Muscle of back (tissue), 13 donors: ENCODE data around the gene NUDT13. TPM values are rescaled to one million over a fixed set of nuclear protein-coding genes. Genes with fewer than 3 reads are reported as not detected.
A peak's percentile ranks its signal among the peaks of the same experiment; 100 is the strongest.

Experiments
- DNase-seq, 3 donors: peaks; one replicate each; pipeline versions ENCODE4 v3.0.0 to v3.0.0-alpha.2; 2013
- long read RNA-seq, 9 donors: transcript quantifications; one replicate each; lab custom pipeline, GENCODE V29; 2026
- polyA plus RNA-seq, 10 donors: library from polyadenylated mRNA; unstranded; fragments of 120-200 nt; gene quantifications; one replicate each; pipeline ENCODE4 v1.2.1, GENCODE V29; 2013; ENCODE audit not compliant: insufficient read length in 10 of 10

Gene NUDT13
- polyA plus RNA-seq = 1 to 10 TPM; 2.1 to 5.3 (median 2.9) TPM
- long read RNA-seq, donor 1 = 0 reads
- long read RNA-seq, donor 2, partial matches to known transcripts = 0 of 1 reads
- long read RNA-seq, donor 2, other reads (novel, unspliced or antisense) = 0 of 1 reads
- long read RNA-seq, donor 3 = 0 reads
- long read RNA-seq, donor 4 = 0 reads
- long read RNA-seq, donor 5 = 0 reads
- long read RNA-seq, donor 6, partial matches to known transcripts = 0 of 1 reads
- long read RNA-seq, donor 6, other reads (novel, unspliced or antisense) = 0 of 1 reads
- long read RNA-seq, donor 7 = 0 reads
- long read RNA-seq, donor 8 = 0 reads
- long read RNA-seq, donor 9 = 0 reads

DNA sequence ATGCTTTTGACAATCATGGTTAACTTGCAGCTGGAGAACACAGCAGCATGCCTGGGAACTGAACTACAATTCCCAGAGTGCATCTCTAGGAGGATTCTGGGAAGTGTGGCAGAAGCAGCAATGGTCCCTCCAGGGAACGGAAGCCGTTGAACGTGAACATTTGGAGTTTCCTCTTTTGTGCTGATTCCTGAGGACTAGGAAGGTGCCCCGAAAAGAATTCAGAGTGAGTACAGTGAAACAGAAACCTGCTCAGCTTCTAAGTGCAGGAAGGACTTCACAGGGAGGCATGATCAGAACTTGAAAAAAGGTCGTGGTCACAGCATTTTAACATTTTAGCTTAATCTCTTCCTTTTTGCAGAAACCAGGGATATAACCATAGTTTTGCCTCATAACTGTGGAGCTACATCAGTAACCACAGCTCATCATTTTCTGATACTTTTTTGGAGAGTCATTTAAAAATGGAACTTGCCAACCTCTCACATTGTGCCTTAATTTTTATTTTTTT is at the start of gene NUDT13:
Gene NUDT13 (plus strand): TSS at position 111 of the 505 bp plus-strand sequence. CDS start 3,911 bp downstream, outside the sequence.
- peak; percentile 86 to 95 (median 87) for DNase-seq

DNA sequence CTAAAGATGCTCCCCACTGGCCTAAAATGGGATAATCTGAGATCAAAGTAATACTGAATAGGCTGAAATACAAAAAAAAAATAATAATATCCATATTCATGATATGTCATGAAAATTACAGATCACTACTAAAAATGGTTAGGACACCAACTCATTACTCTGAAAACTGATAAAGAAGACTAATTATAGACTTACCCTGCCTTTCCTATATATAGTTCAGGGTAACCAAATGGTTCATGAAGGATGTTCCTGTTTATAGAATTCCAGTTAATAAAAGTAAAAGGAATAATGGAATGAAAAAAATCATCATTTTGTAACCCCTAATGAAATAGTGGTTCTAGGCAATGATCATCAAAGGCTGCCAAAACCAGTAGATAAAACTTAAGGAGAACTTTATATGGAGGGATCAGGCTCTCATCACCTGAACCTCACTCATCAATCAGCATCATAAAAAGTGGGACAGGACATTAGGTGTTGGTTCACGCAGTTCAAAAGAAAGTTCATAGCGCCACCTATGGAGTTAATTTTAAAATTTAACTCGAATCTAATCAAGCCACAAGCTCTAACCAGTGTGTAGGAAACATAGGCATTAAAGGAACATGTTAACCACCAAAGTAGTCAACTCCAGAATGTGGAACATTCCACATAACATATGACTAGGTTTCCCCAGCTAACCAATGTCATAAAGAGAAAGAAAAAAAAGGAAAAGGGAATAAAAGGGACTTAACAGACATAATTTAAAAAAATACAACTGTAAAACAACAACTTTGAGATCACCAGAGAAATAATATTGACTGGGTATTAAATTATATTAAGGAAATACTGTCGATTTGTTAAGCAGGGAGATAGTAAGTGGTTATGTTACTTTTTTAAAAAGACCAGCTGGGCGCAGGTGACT is 49.3 kb upstream of the NUDT13 start:
- no peak for DNase-seq

DNA sequence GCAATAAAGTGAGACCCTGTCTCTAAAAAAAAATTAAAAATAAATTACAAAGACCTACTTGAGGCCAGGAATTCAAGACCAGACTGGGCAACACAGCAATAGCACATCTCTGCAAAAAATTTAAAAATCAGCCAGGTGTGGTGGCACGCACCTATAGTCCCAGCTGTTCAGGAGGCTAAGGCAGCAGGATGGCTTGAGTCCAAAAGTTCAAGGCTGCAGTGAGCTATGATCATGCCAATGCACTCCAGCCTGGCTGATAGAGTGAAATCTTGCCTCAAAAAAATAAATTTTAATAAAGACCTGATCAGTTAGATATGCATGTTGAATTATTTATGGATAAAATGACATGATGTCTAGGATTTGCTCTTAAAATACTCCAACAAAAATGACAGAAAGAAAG is 48.5 kb upstream of the NUDT13 start:
- no peak for DNase-seq

DNA sequence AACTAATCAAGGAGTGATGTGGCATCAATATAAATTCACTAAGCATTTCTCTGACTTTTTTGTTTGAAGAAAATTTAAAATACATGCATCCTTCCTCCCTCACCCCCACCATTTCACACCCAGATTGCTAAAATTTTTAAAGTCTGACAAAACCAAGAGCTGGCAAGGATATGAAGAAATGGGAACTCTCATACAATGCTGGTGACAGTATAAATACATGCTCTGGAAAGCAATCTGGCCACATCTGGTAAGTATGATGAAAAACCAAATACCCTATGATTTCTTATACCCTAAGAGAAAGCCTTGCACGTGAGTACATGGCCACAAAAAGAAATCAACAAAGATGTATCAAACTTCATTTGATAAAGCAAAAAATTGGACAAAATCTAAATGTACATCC is 44.8 kb upstream of the NUDT13 start:
- no peak for DNase-seq

DNA sequence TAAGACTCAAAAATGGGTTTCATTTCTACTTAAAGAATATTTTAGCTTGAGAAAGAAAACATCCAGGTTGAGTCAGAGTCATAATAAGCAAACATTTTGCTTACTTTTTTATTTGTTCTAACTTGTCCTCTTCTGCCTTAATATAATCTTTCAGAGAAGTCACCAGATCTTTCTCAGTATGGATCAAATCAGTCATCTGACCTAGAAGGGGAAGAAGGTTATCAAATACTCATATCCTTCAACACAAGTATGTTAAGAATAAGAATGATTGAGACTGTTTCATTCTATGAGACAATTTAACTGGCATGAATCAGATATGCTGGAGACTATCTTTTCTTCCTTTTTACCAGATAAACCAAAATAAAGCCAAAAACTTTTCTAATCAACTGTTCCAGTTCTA is 36.6 kb upstream of the NUDT13 start:
- DNase-seq = no peak

DNA sequence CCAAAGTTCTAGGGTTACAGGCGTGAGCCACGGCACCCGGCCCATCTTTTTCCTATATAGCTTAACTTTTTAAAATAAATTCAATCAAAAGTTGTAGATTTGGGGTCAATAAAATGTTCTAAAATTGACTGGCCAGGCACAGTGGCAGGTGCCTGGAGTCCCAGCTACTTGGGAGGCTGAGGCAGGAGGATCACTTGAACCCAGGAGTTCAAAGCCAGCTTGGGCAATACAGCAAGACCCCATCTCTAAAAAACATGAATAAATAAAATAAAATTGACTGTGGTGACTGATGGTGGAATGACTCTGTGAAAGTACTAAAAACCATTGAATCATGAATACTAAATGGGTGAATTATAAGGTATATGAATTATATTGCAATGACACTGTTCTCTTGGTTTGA is 34.4 kb upstream of the NUDT13 start:
- no peak for DNase-seq

DNA sequence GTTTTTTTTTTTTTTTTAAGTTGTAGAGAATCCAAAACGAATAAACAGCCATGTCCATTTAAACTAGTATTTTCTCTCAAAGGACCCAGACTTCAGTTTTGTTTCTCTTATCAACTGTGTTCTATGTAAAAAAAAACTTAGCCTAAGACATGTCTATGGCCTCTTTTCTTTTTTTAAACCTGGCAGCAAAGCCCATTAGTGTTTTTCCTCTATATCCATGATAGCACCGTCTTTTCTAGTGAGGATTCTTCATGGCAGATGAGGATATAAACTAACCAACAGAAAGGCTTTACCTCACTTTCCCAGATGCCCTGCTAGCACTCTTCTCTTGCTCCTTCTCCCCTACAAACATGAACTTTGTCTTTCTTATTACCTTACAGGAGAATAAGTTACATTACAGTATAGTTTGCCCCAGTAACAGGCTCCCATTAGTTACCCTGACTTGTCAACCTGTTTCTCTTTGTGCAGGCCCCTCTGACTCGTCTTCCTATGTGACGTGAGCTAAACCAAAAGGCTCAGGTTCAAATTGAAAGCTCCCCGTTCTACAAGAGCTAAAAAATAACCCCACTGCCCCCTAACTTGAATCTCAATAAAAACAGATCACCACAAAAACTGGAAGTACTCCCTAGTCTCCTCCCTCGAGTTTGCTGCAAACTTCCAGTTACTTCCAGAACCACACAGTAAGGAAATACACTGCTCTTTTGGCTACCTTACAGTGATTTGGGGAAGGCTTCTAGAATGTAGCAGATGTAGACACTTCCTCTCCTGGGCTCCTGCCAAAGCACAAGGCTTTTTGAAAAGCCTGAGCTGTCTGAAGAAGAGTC is 33.7 kb upstream of the NUDT13 start:
- peak; percentile 88 to 94 (median 89) for DNase-seq

DNA sequence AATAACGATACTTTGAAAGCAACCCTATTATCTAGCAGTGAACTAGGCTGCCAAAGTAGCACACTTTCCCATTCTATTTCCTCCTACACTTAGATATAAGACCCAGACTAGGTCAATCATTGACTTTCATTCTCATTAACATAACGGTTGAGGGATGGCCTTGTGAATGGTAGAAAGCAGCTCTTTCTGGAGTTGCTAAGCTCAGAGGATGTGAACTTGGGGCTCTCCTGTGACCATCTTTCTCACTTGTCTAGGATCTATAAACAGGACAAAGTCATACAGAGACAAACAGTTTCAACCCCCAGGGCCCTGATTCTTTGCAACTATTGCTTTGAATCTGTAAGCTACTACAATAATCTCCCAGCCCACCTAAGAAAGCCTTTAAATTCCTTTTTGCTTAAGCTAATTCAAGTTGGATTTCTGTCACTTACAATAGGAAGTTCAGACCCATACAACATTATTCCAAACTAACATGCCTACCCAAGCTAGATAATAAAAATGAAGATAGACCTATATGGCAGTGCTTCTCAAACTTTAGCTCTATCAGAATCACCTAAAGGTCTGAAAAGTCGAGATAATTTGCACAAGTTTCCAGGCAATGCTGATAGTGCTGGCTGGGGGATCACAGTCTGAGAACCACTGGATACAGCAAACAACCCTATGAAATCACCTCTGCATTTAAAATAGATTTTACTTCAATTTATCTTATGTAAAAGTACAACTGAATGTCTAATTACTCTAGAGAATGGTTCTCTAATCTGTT is 30.3 kb upstream of the NUDT13 start:
- no peak for DNase-seq

DNA sequence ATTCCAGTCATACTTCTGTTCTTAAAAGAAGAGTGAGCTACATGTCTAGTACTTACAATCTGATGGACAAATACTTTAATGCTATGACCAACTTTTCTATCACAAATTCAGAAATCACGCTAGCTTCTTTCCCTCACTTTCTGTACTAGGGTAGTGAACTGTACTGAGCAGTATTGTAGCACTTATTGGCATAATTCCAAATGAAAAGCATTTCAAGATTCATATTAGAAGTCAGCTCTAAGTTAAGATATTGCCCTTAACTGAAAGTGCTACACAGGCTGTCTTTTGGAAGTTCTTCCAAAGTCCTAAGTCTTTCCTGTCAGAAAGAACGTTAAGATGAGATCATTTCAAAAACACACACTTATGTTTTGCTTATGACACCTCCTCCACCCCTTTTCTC is 27.0 kb upstream of the NUDT13 start:
- DNase-seq = peak in 2 of 3 donors; percentile 10 to 36

DNA sequence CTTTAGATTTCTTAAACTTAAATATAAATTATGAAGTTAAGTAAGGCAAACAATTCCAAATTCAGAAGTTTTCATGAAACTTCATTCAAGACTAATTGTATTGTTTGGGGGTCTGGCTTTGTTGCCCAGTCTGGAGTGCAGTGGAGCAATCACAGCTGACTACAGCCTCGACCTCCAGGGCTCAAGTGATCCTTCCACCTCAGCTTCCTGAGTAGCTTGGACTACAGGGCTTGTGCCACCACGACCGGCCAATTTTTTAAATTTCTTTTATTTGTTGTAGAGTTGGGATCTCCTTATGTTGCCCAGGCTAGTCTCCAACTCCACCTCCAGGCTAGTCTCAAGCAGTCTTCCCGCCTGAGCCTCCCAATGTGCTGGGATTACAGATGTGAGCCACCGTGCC is 26.0 kb upstream of the NUDT13 start:
- DNase-seq = no peak

DNA sequence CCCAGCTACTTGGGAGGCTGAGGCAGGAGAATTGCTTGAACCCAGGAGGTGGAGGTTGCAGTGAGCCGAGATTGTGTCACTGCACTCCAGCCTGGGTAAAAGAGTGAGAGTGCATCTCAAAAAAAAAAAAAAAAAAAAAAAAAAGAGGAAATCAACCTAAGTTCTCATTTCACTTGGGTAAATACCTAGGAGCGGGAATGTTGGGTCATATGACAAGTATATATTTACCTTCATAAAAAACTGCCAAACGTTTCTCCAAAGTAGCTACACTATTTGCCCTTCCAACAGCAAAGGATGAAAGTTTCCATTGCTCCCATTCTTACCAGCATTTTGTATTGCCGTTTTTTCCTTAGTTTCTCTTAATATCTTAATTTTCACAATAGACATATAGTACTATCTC is 23.4 kb upstream of the NUDT13 start:
- DNase-seq = no peak

DNA sequence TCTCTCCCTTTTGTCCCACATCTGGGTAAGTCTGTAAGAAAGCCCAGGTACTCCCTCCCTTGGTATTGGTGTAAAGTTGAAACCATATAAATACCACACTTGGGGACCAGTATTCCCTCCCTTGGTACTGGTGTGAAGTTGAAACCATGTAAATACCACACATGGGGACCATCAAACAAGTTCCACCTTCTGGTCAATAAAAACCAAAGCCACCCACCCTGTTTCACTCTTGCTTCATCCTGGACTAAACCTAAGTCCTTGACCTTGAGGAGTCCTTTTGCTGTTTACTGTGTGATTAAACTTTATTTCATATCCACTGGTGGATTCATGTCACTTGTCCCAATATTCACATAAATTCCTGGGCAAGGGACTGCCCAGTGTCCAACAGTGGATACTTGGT is 22.0 kb upstream of the NUDT13 start:
- DNase-seq = no peak

DNA sequence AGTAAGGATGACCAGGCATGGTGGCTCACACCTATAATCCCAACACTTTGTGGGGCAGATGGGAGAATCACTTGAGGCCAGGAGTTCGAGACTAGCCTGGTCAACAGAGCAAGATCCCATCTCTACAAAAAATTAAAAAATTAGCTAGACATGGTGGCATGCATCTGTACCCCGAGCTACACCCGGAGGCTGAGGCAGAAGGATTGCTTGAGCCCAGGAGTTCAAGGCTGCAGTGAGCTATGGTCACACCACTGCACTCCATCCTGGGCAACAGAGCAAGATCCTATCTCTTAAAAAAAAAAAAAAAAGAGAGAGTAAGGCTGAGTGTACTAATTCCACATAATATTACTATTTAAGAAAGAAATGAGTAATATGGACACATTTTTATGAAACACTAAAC is 17.4 kb upstream of the NUDT13 start:
- no peak for DNase-seq

DNA sequence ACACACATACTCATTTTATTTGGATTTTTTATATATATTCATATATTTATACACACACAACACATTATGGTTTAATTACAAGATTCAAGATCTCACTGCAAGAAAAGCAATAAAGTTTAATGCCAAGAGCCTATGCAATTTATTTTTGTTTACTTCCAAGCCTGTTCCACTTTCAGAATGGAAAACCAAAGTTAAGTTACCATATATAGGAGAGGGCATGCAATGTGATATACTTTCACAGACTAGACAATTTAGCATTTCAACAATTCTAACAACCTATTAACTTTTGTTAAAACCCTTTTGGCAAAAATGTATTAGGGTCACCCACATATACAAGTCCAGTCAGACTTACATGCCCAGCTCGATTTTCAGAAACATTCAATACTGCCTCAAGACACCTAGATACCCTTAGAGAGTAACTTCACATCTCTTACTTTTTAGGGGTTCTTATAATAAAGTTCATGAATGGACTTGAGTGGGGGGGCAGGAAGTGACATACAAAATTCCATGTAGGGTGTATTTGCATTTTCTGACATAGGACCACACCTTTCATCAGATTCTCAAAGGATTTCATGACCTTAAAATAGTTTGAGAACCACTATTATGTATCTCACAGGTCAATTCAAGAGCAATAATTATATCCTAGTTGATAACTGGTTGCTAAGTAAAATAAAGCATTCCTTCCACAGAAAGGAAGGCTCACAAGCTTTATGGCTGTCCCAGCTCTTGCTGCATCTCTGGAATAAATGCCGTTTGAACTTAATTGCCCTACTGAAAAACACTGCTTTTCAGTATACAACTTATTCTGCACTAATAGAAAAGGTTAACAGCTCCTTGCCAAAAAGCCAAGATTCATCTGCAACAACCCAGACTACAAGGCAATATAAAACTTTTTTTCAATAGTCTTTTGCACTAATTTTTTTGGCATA is 16.1 kb upstream of the NUDT13 start:
- peak; percentile 26 to 72 (median 28) for DNase-seq

DNA sequence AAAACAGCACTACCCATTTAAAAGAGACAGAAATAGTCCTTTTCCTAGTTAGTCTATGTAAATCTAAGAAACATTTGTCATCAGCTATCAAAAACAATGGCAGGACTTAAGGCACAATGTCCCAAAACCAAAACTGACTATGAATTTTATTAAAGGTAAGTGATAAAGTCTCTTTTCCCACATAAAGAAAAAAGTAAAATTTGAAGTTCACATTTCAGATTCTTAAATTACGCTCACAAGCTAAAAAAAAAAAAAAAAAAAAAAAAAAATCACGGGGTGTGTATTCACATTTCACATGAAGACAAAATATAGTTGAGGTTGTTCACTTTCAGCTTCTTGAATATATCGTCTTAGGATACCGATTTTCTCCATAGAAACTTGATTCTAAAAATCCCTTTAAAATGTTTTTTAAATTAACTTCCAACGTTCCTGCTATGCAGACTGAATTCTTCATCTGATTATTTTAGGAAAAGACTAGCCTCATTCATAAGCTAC is 15.2 kb upstream of the NUDT13 start:
- DNase-seq = no peak

DNA sequence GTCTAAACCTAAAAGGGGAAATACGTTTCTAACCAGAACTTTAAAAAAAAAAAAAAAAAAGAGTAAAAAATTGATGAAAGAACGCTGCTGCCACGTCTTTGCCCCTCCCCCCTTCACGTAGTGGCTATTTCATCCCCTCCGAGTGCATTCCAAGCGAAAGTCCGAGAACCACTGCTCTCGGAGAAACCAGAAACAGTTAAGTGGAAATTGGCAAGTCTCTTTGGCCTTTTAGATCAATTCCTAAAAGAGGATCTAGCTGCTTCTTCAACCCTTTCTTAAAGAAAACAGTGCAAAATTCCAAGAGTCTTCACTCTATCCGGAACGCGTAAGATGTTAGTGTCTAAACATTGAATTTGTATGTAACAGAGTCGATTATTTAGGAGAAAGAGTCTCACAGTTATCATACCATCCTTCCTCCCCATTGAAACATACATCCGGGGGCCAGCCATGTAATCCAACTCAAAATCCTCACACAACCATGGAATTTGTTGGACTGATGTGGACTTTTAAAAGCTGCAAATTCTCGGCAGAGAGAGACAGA is 14.7 kb upstream of the NUDT13 start:
- DNase-seq = peak; percentile 86 to 94 (median 91)

DNA sequence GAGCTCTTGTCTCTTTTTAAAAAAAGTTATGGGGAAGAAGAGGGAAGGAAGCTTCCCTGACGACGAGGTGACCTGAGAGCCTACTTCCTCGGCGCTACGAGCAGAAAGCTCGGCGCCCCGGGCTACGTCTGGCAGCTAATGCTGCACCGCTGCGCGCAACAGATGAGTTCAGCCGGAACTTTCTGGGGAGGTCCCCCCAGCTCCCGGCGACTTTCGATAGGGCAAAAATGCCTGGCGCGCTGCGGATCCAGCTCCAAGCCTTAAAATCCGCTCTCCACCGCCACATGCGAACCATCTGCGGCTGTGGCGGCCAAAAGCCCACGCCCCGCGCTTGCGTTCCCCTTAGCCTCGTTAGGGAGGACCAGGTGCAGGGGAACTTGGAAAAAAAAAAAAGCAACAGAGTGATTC is 14.2 kb upstream of the NUDT13 start:
- DNase-seq = peak; percentile 59 to 93 (median 78)

DNA sequence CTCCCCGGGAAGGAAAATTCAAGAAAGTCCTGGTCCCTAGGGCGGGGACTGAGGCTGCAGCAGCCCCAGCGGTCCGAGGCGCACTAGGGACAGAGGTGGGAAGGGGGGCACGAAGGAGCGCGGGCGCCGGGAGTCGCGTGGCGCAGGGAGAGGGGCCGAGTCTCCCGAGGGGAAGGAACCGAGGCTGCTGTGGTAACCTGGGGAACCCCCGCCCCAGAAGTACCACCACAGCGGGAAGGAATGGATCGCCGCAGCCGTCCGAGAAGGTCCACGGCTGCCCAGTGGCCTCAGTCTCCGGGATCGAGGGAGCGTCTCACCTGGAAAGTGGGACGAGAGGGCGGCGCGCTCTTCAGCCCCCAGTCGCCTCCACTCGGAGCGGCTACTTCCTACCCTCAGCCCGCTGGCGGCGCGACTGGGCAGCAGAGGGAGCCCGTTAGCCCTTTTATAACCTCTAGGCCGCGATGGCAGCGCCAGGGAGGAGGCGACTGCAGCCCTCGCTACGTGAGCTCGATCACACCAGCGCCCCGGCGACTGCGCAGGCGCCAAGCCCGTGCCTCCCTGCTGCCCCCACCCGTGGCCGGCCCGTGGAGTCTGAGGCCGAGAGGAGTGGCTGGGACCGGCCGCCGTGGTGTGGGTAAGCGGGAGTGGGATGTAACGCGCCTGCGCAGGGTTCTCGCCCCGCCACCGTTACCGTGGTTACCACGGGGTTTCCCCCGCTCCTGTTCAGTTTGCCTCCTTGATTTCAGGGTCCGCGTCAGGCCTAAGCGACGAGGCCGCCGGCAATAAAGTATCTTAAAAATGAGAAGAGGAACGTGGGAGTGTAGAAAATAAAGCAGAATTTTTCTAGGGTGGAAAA is 13.6 kb upstream of the NUDT13 start, which contains the start of gene P4HA1:
Gene P4HA1 (minus strand): TSS at position 418 of the 856 bp plus-strand sequence. CDS start 21,983 bp downstream, outside the sequence.
- DNase-seq = peak; percentile 98 to 99 (median 98)
